Sigmoid colon (tissue), 4 donors: Measurements from ENCODE around the gene MRTFA.

Experiments
- CTCF ChIP-seq, 4 experiments: fragments of 450-650 bp in 3 of 4; fragments of 200-600 bp in 1 of 4; IDR thresholded peaks; one replicate each; pipeline ENCODE4 v1.5.1; 2016 to 2019; ENCODE audit warnings: antibody characterized with exemption in 4 of 4, mild to moderate bottlenecking in 3 of 4, moderate library complexity in 2 of 4
- EP300 ChIP-seq, 4 donors: sonication (generic); formaldehyde crosslinking; IDR thresholded peaks; one replicate each; pipeline ENCODE4 v1.6.1; 2017; ENCODE audit warnings: antibody characterized with exemption in 4 of 4
- POLR2A ChIP-seq, 2 donors: fragments of 450-650 bp; IDR thresholded peaks; one replicate each; pipeline ENCODE4 v1.6.1; 2016; ENCODE audit warnings: antibody characterized with exemption in 2 of 2, mild to moderate bottlenecking in 2 of 2, moderate library complexity in 2 of 2
- POLR2AphosphoS5 ChIP-seq, 4 donors: sonication (generic); formaldehyde crosslinking; IDR thresholded peaks; one replicate each; pipeline ENCODE4 v1.6.1; 2017; ENCODE audit warnings: antibody characterized with exemption in 4 of 4

GRCh38 chr22:40507491-40507890 is 129.0 kb downstream of the MRTFA start:
- no peak for TF ChIP-seq CTCF (IDR thresholded peaks at IDR 0.05)
- no peak for TF ChIP-seq POLR2A (IDR thresholded peaks at IDR 0.05)
- TF ChIP-seq POLR2AphosphoS5 (IDR thresholded peaks at IDR 0.05) = no peak
- no peak for TF ChIP-seq EP300 (IDR thresholded peaks at IDR 0.05)
